SK-N-SH treated with all-trans-retinoic acid at 6 μM for 48 hours (cell line): ENCODE results near the gene AACS.

Source experiments
- ATAC-seq: fragments of 200-7000 bp; cut with Tn5 transposase; 3 replicates; pipeline ENCODE4 v1.9.1; 2020; ENCODE audit warnings: mild to moderate bottlenecking, moderate library complexity
- ARNTL ChIP-seq: fragments of 450-650 bp; formaldehyde crosslinking; IDR thresholded peaks from 2 replicates; pipeline ENCODE4 v1.5.0; 2020; ENCODE audit warnings: low read depth, mild to moderate bottlenecking, moderate library complexity, borderline replicate concordance
- BACH2 ChIP-seq: fragments of 250-450 bp; sonication (Bioruptor Pico); IDR thresholded peaks from 2 replicates; pipeline ENCODE4 v1.9.0; 2021; ENCODE audit warnings: mild to moderate bottlenecking, borderline replicate concordance
- CREB5 ChIP-seq: fragments of 250-450 bp; sonication (Bioruptor Pico); IDR thresholded peaks from 2 replicates; pipeline ENCODE4 v1.5.1; 2020; ENCODE audit warnings: low read depth, mild to moderate bottlenecking, moderate library complexity
- CSDC2 ChIP-seq: fragments of 250-450 bp; sonication (Bioruptor Pico); IDR thresholded peaks from 2 replicates; pipeline ENCODE4 v1.5.0; 2020; ENCODE audit warnings: mild to moderate bottlenecking, moderate library complexity
- CSRNP3 ChIP-seq: fragments of 250-450 bp; sonication (Bioruptor Pico); IDR thresholded peaks from 2 replicates; pipeline ENCODE4 v1.5.1; 2021; ENCODE audit warnings: mild to moderate bottlenecking, moderate library complexity
- ESRRG ChIP-seq: fragments of 250-450 bp; sonication (Bioruptor Pico); IDR thresholded peaks from 2 replicates; pipeline ENCODE4 v1.6.1; 2021; ENCODE audit warnings: mild to moderate bottlenecking
- GLIS3 ChIP-seq: fragments of 250-450 bp; sonication (Bioruptor Pico); IDR thresholded peaks from 2 replicates; pipeline ENCODE4 v1.5.0; 2020; ENCODE audit warnings: mild to moderate bottlenecking, moderate library complexity
- ISL1 ChIP-seq: fragments of 250-450 bp; sonication (Bioruptor Pico); IDR thresholded peaks from 2 replicates; pipeline ENCODE4 v2.1.2; 2022; ENCODE audit warnings: mild to moderate bottlenecking, moderate library complexity
- PATZ1 ChIP-seq: fragments of 250-450 bp; sonication (Bioruptor Pico); IDR thresholded peaks from 2 replicates; pipeline ENCODE4 v1.8.0; 2020; ENCODE audit warnings: mild to moderate bottlenecking, moderate library complexity, borderline replicate concordance
- POU6F1 ChIP-seq: fragments of 250-450 bp; sonication (Bioruptor Pico); IDR thresholded peaks from 2 replicates; pipeline ENCODE4 v1.8.0; 2021; ENCODE audit warnings: low read depth, mild to moderate bottlenecking, moderate library complexity, borderline replicate concordance
- PPARA ChIP-seq: fragments of 250-450 bp; sonication (Bioruptor Pico); IDR thresholded peaks from 2 replicates; pipeline ENCODE4 v1.5.0; 2020; ENCODE audit warnings: mild to moderate bottlenecking, borderline replicate concordance
- RARB ChIP-seq: fragments of 250-450 bp; sonication (Bioruptor Pico); IDR thresholded peaks from 2 replicates; pipeline ENCODE4 v1.8.0; 2021; ENCODE audit warnings: mild to moderate bottlenecking, moderate library complexity
- SNAI2 ChIP-seq: fragments of 250-450 bp; sonication (Bioruptor Pico); IDR thresholded peaks from 2 replicates; pipeline ENCODE4 v1.5.0; 2020; ENCODE audit warnings: mild to moderate bottlenecking, moderate library complexity
- TOX ChIP-seq: fragments of 250-450 bp; sonication (Bioruptor Pico); IDR thresholded peaks from 2 replicates; pipeline ENCODE4 v1.8.0; 2021; ENCODE audit warnings: mild to moderate bottlenecking, moderate library complexity, borderline replicate concordance
- TSHZ2 ChIP-seq: fragments of 250-450 bp; sonication (Bioruptor Pico); IDR thresholded peaks from 2 replicates; pipeline ENCODE4 v1.5.0; 2020; ENCODE audit warnings: mild to moderate bottlenecking, moderate library complexity
- ZC3H10 ChIP-seq: fragments of 250-450 bp; sonication (Bioruptor Pico); IDR thresholded peaks from 2 replicates; pipeline ENCODE4 v1.5.1; 2021; ENCODE audit warnings: mild to moderate bottlenecking, moderate library complexity
- ZFP3 ChIP-seq: fragments of 250-450 bp; sonication (Bioruptor Pico); IDR thresholded peaks from 2 replicates; pipeline ENCODE4 v1.5.0; 2020; ENCODE audit warnings: mild to moderate bottlenecking, moderate library complexity
- ZFP30 ChIP-seq: fragments of 450-650 bp; formaldehyde crosslinking; IDR thresholded peaks from 2 replicates; pipeline ENCODE4 v1.5.0; 2022; ENCODE audit warnings: mild to moderate bottlenecking, moderate library complexity
- ZNF565 ChIP-seq: fragments of 450-650 bp; formaldehyde crosslinking; conservative IDR thresholded peaks from 2 replicates; pipeline ENCODE4 v1.5.0; 2020; ENCODE audit warnings: low read depth, mild to moderate bottlenecking, moderate library complexity
- ZNF70 ChIP-seq: fragments of 450-650 bp; formaldehyde crosslinking; IDR thresholded peaks from 2 replicates; pipeline ENCODE4 v1.5.0; 2020; ENCODE audit warnings: mild to moderate bottlenecking, moderate library complexity
- ZNF8 ChIP-seq: fragments of 450-650 bp; formaldehyde crosslinking; IDR thresholded peaks from 2 replicates; pipeline ENCODE4 v1.5.0; 2020; ENCODE audit warnings: mild to moderate bottlenecking, moderate library complexity

The AACS gene

GRCh38 chr12:125172231-125172850 is 107.1 kb downstream of the AACS start:
- TF ChIP-seq TSHZ2 (CRISPR knock-in tag): no peak
- TF ChIP-seq PPARA (CRISPR knock-in tag): no peak
- no peak for TF ChIP-seq CSDC2 (CRISPR knock-in tag)
- TF ChIP-seq ZNF70 (CRISPR knock-in tag): no peak
- no peak for TF ChIP-seq ZNF565 (CRISPR knock-in tag)
- no peak for TF ChIP-seq TOX (CRISPR knock-in tag)
- TF ChIP-seq CSRNP3: no peak
- no peak for TF ChIP-seq ESRRG (CRISPR knock-in tag)
- TF ChIP-seq POU6F1: no peak
- TF ChIP-seq SNAI2 (CRISPR knock-in tag): no peak
- TF ChIP-seq CREB5 (CRISPR knock-in tag): no peak
- no peak for TF ChIP-seq ARNTL (CRISPR knock-in tag)
- TF ChIP-seq ZFP30 (CRISPR knock-in tag): no peak
- no peak for TF ChIP-seq ZFP3 (CRISPR knock-in tag)
- TF ChIP-seq RARB (CRISPR knock-in tag): no peak
- TF ChIP-seq PATZ1 (CRISPR knock-in tag): no peak
- TF ChIP-seq ZNF8: no peak
- TF ChIP-seq GLIS3 (CRISPR knock-in tag): no peak
- ATAC-seq: no peak

- TF ChIP-seq BACH2 (CRISPR knock-in tag): no peak
- TF ChIP-seq ZFP3 (CRISPR knock-in tag): no peak
- TF ChIP-seq, all 23 proteins: peak for 0
These were observed 110.3 kb downstream of the AACS start for GRCh38 chr12:125175576-125175975.

GRCh38 chr12:125178222-125178621 is 113.0 kb downstream of the AACS start:
- TF ChIP-seq ZC3H10 (no peak), PATZ1 (CRISPR knock-in tag) (no peak), ZNF8 (no peak), ISL1 (no peak), CSDC2 (CRISPR knock-in tag) (no peak), ESRRG (CRISPR knock-in tag) (no peak), TSHZ2 (CRISPR knock-in tag) (no peak), CREB5 (CRISPR knock-in tag) (no peak), SNAI2 (CRISPR knock-in tag) (no peak)
- TF ChIP-seq, all 23 proteins: peak for 0
- no peak for ATAC-seq

More at GRCh38 chr12:125175576-125175975, 110.3 kb downstream of the AACS start:
- ATAC-seq: no peak
